Effector memory CD8-positive, alpha-beta T cell (primary cell): ENCODE measurements around the gene FTO.

Source experiments
- ATAC-seq: fragments of 150-1000 bp; cut with Tn5 transposase; replicated peaks from 2 replicates; pipeline ENCODE4 v1.10.0; 2021; ENCODE audit warnings: mild to moderate bottlenecking, moderate library complexity
- DNase-seq, 3 experiments: peaks; one replicate each; pipeline ENCODE4 v3.0.0; 2021
- H3K27ac Mint-ChIP-seq, 2 donors: one replicate each; pipeline ENCODE4 v1.8.0; 2022; ENCODE audit warnings: mild to moderate bottlenecking in 2 of 2, mixed read lengths in 2 of 2, moderate library complexity in 2 of 2
- H3K27me3 Mint-ChIP-seq, 2 donors: one replicate each; pipeline ENCODE4 v1.8.0; 2022; ENCODE audit warnings: mixed read lengths in 2 of 2
- H3K36me3 Mint-ChIP-seq: one replicate; pipeline ENCODE4 v1.8.0; 2022; ENCODE audit warnings: mild to moderate bottlenecking, moderate library complexity, mixed read lengths; ENCODE audit not compliant: insufficient read depth
- H3K4me1 Mint-ChIP-seq, 2 donors: one replicate each; pipeline ENCODE4 v1.8.0; 2022; ENCODE audit warnings: low read depth in 2 of 2, mixed read lengths in 2 of 2
- H3K4me3 Mint-ChIP-seq, 2 donors: one replicate each; pipeline ENCODE4 v1.8.0; 2022; ENCODE audit warnings: mild to moderate bottlenecking in 2 of 2, mixed read lengths in 2 of 2, moderate library complexity in 2 of 2
- H3K9me3 Mint-ChIP-seq, 2 donors: one replicate each; pipeline ENCODE4 v1.8.0; 2022; ENCODE audit warnings: mixed read lengths in 2 of 2

FTO gene

GRCh38 chr16:54199487-54200160, 495.7 kb downstream of the FTO start:
- Mint-ChIP-seq H3K36me3 (no peaks in the 10 kb centered on the region), H3K27me3 (peaks cover 25% of the 10 kb centered on the region in 2 donors), H3K4me3 (no peak overlapping the region), H3K9me3 (no peaks in the 10 kb centered on the region), H3K27ac (no peak overlapping the region), H3K4me1 (no peaks in the 10 kb centered on the region)
- DNase-seq, result no peak
- no peak for ATAC-seq

DNA sequence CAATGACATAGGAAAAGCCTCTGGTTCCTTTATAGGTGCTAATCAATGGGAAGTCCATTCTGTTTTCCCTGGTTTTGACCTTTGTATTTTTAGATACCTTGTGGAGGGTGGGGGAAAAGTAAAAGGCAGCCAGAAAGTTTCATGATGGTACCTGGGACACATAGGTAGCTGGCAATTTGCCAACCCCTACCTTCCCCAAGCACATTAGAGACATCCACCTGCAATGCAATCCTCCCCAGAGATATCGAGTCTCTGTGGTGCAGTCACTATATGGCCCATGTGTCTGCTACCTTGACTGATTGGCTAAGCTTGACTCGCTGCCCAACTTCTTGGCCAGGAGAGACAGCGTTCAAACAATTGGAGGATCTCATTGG, 496.2 kb downstream of the FTO start:
- peaks cover 25% of the 10 kb centered on the region in 2 donors for H3K27me3 Mint-ChIP-seq
- H3K36me3 Mint-ChIP-seq, result no peaks in the 10 kb centered on the region
- no peak overlapping the region for H3K27ac Mint-ChIP-seq
- no peak for DNase-seq
- no peak for ATAC-seq
- no peaks in the 10 kb centered on the region for H3K9me3 Mint-ChIP-seq
- no peak overlapping the region for H3K4me3 Mint-ChIP-seq
- no peaks in the 10 kb centered on the region for H3K4me1 Mint-ChIP-seq

DNA sequence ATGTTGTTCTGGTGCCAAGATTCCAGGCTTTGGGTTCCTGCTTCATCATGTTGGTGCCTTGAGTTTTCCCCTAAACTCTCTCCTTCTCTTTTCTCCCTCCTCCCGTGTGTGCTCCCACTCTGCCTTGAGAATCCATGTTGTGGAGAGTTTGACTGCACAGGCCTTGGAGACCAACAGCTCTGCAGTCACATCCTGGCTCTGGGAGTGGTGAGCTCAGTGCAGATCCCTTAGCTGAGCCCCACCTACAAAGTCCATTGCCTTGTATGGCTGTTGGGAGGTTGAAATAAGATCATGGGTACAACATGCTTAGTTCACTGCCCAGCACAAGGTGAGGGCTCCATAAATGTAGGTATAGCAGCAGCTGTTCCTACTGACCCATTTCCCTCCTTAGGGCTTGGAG, 496.8 kb downstream of the FTO start:
- DNase-seq (no peak), ATAC-seq (no peak)
- H3K4me3 Mint-ChIP-seq, result no peak overlapping the region
- no peaks in the 10 kb centered on the region for H3K4me1 Mint-ChIP-seq
- H3K9me3 Mint-ChIP-seq, result no peaks in the 10 kb centered on the region
- H3K36me3 Mint-ChIP-seq, result no peaks in the 10 kb centered on the region
- H3K27me3 Mint-ChIP-seq, result peaks cover 25 to 28% of the 10 kb centered on the region in 2 donors
- H3K27ac Mint-ChIP-seq, result no peak overlapping the region

DNA sequence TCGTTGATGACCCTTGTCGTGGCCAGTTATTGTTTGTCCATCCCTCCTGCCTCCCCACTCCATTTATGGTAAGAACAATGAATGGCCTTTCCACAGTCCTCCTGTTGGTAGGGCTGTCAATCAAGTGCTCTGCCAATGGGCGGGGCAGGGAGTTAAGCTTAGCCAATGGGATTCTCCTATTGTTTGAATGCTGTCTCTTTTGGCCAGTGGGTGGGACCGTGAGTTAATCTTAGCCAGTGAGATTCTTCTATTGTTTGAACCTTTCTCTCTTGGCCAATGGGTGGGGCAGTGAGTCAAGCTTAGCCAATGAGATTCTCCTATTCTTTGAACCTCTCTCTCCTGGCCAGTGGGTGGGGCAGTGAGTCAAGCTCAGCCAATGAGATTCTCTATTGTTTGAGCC, 497.2 kb downstream of the FTO start:
- DNase-seq, result no peak
- no peak overlapping the region for H3K27ac Mint-ChIP-seq
- no peak overlapping the region for H3K4me3 Mint-ChIP-seq
- H3K27me3 Mint-ChIP-seq, result peaks cover 26 to 32% of the 10 kb centered on the region in 2 donors
- ATAC-seq, result no peak
- no peaks in the 10 kb centered on the region for H3K36me3 Mint-ChIP-seq
- H3K4me1 Mint-ChIP-seq, result no peaks in the 10 kb centered on the region
- H3K9me3 Mint-ChIP-seq, result no peaks in the 10 kb centered on the region
